ENCODE measurements around the gene PCNX3. TPM values are rescaled to one million over a fixed set of nuclear protein-coding genes. Genes with fewer than 3 reads are reported as not detected.

PCNX3 gene
- total and polyA plus RNA-seq, 2 of the 13 experiments (the other 11 are each of a cell fraction or from before 2014, with no cell fraction given): 16.2 to 23.0 TPM

- H3K27ac ChIP-seq (ENCODE audit: extremely low read length, insufficient read depth, low read length): no peak overlapping the region
- in situ Hi-C loops (cut with HindIII; ENCODE audit: extremely low pct_ligation_motif_present, low pct_unique_long_range_greater_than_20kb) (no loop called here), intact Hi-C loops (cut with micrococcal nuclease; ENCODE audit: unreplicated experiment) (no loop called here)
- no peak for DNase-seq (ENCODE audit: low spot score)
- H3K4me1 ChIP-seq (ENCODE audit: insufficient read depth, low read length): peaks cover 20% of the 10 kb centered on the region
- WGBS (ENCODE audit: low lambda C conversion rate): 98% methylated on average over 17 of the region's 29 CpGs
- H3K27me3 ChIP-seq (ENCODE audit: control insufficient read depth in 1 of 2, insufficient read depth in 2 of 2, low read length in 2 of 2): no peaks in the 10 kb centered on the region; a peak in 1 of 5 replicates
- 0 out of 2 replicates have a peak, but pooled peaks cover 3% of the 10 kb centered on the region for H4K20me1 ChIP-seq (ENCODE audit: insufficient read depth, low read length)
- ChIA-PET CTCF (ENCODE audit: low intra/inter-chr PET ratio, low total read pairs) (no interaction called here), POLR2A (interaction anchor here (0.9 to 2.0 kb wide), 3 partner anchors 14 to 34 kb away, joined by 3 to 12 read pairs (median 4); partner anchors contain the start of gene SIPA1)
- H3K4me3 ChIP-seq (replicated peaks in 1 of 3; ENCODE audit: insufficient read depth in 1 of 3, low read depth in 2 of 3, low read length in 3 of 3): no peak overlapping the region
- H3K4me2 ChIP-seq (ENCODE audit: low read depth, low read length): no peak overlapping the region
- no peak overlapping the region for H2AFZ ChIP-seq (ENCODE audit: low read length)
- no peak for ATAC-seq
- peaks cover 22% of the 10 kb centered on the region for H3K79me2 ChIP-seq (ENCODE audit: insufficient read depth, low read length)
- peaks cover 23 to 59% of the 10 kb centered on the region in 2 experiments; a peak in 4 of 5 replicates for H3K36me3 ChIP-seq (replicated peaks in 1 of 2; ENCODE audit: control insufficient read depth in 1 of 2, insufficient read depth in 2 of 2, low read length in 2 of 2)
- no TSS peak for BruUV-seq (replicated peaks)
- no peak for FAIRE-seq
- H3K9ac ChIP-seq (ENCODE audit: insufficient read depth, low read depth, low read length): no peak overlapping the region
- H3K9me3 ChIP-seq (ENCODE audit: low read length): no peaks in the 10 kb centered on the region
- TF ChIP-seq RBFOX2 (IDR thresholded peaks at IDR 0.05; ENCODE audit: low read depth, low read length) (peak; percentile 60; the same call in 1 of the 2 replicates), HNF1A (IDR thresholded peaks at IDR 0.05; ENCODE audit: low read depth) (no peak), HNF1A (CRISPR knock-in tag; IDR thresholded peaks at IDR 0.05; ENCODE audit: borderline replicate concordance) (no peak), SATB2 (CRISPR knock-in tag; IDR thresholded peaks at IDR 0.05) (no peak), POLR2A (IDR thresholded peaks at IDR 0.05; ENCODE audit: insufficient read depth in 1 of 2, low read depth in 2 of 2, low read length in 2 of 2) (0 out of 4 replicates have a peak, but pooled peaks of 1 of the 2 experiments have one; percentile 1), THAP8 (CRISPR knock-in tag; IDR thresholded peaks at IDR 0.05; ENCODE audit: borderline replicate concordance) (no peak), LCORL (IDR thresholded peaks at IDR 0.05) (no peak), LCORL (CRISPR knock-in tag; IDR thresholded peaks at IDR 0.05) (no peak), MXD1 (CRISPR knock-in tag; IDR thresholded peaks at IDR 0.05) (no peak), ZNF431 (CRISPR knock-in tag; IDR thresholded peaks at IDR 0.05; ENCODE audit: borderline replicate concordance, low read depth) (no peak), AGO2 (optimal IDR thresholded peaks at IDR 0.05; ENCODE audit: low read depth, low read length) (peak; percentile 71), ZNF446 (CRISPR knock-in tag; IDR thresholded peaks at IDR 0.05) (no peak), ZNF207 (IDR thresholded peaks at IDR 0.05; ENCODE audit: borderline replicate concordance) (no peak), JDP2 (CRISPR knock-in tag; IDR thresholded peaks at IDR 0.05; ENCODE audit: borderline replicate concordance) (no peak), NPAS2 (CRISPR knock-in tag; IDR thresholded peaks at IDR 0.05; ENCODE audit: borderline replicate concordance) (no peak), NFYC (CRISPR knock-in tag; IDR thresholded peaks at IDR 0.05) (no peak)
Measured at GRCh38 chr11:65619281-65619928, 3.8 kb downstream of the PCNX3 start.
